Measurements from ENCODE around the gene GALE. TPM values are rescaled to one million over a fixed set of nuclear protein-coding genes. Genes with fewer than 3 reads are reported as not detected.
"Not testable (repeated sequence)": the region's sequence is repeated elsewhere in the genome, so short reads cannot be mapped to it uniquely, and the experiment has no call there.

The GALE gene
- total RNA-seq, 1 donor from 2014 or later: 30.6 TPM

- DNase-seq: no peak
These were observed 8.2 kb downstream of the GALE start for GRCh38 chr1:23792151-23792945.

GRCh38 chr1:23791516-23792047 lies 9.0 kb downstream of the GALE start:
- DNase-seq: no peak

GRCh38 chr1:23790696-23791515 lies 9.6 kb downstream of the GALE start, which contains the start of gene LYPLA2:
Gene LYPLA2, plus strand, starts transcription at chr1:23791145. Its CDS starts 1,538 bp downstream, at chr1:23792683.
- DNase-seq: peak; percentile 97

GRCh38 chr1:23788695-23789094 lies 11.9 kb downstream of the GALE start:
- no peak for DNase-seq

GRCh38 chr1:23787701-23788100 lies 12.9 kb downstream of the GALE start:
- DNase-seq: no peak

GRCh38 chr1:23784846-23785245 lies 15.7 kb downstream of the GALE start:
- no peak for DNase-seq

GRCh38 chr1:23783141-23783540 lies 17.4 kb downstream of the GALE start:
- DNase-seq: not testable (repeated sequence)

- DNase-seq: no peak
These were observed 20.7 kb downstream of the GALE start for GRCh38 chr1:23779826-23780371.

- peak; percentile 93 for DNase-seq
These were observed 22.4 kb downstream of the GALE start, which contains the start of gene PITHD1 for GRCh38 chr1:23777979-23778814. Gene PITHD1, plus strand, starts transcription at chr1:23778418. Its CDS starts 98 bp downstream, at chr1:23778516.

GRCh38 chr1:23776217-23776616 lies 24.3 kb downstream of the GALE start:
- no peak for DNase-seq

GRCh38 chr1:23774174-23774880 lies 26.2 kb downstream of the GALE start:
- no peak for DNase-seq

GRCh38 chr1:23772854-23773242 lies 27.7 kb downstream of the GALE start:
- no peak for DNase-seq

GRCh38 chr1:23772049-23772853 lies 28.3 kb downstream of the GALE start:
- DNase-seq: peak; percentile 92

GRCh38 chr1:23768733-23769132 lies 31.8 kb downstream of the GALE start:
- no peak for DNase-seq

- DNase-seq: peak; percentile 23
These were observed 37.4 kb downstream of the GALE start for GRCh38 chr1:23763041-23763577.

- no peak for DNase-seq
These were observed 41.3 kb downstream of the GALE start for GRCh38 chr1:23759277-23759676.

GRCh38 chr1:23757812-23758211 lies 42.7 kb downstream of the GALE start:
- DNase-seq: no peak

GRCh38 chr1:23756676-23757075 lies 43.9 kb downstream of the GALE start:
- DNase-seq: no peak

- no peak for DNase-seq
These were observed 47.6 kb downstream of the GALE start for GRCh38 chr1:23752909-23753308.

- no peak for DNase-seq
These were observed 48.7 kb downstream of the GALE start for GRCh38 chr1:23751815-23752200.

All from tongue (tissue), 2 donors.